Lower leg skin (tissue), 4 donors: ENCODE measurements around the gene MOGAT3. TPM values are rescaled to one million over a fixed set of nuclear protein-coding genes. Genes with fewer than 3 reads are reported as not detected.

Experiments
- DNase-seq, 2 donors: peaks; one replicate each; pipeline ENCODE4 v3.0.0-alpha.2; 2019; ENCODE audit warnings: low spot score in 2 of 2
- H3K4me3 ChIP-seq: fragments of 200-600 bp; sonication (generic); 2 replicates; pipeline ENCODE4 v1.5.1; 2017; ENCODE audit warnings: mild to moderate bottlenecking, low read depth; ENCODE audit not compliant: poor library complexity, severe bottlenecking
- CTCF ChIP-seq, 3 donors: fragments of 450-650 bp; IDR thresholded peaks; one replicate each; pipeline ENCODE4 v1.5.1; 2016; ENCODE audit warnings: antibody characterized with exemption in 3 of 3, mild to moderate bottlenecking in 3 of 3, moderate library complexity in 2 of 3
- POLR2A ChIP-seq, 2 donors: fragments of 450-650 bp; IDR thresholded peaks; one replicate each; pipeline ENCODE4 v1.6.1; 2016 to 2017; ENCODE audit warnings: antibody characterized with exemption in 2 of 2, mild to moderate bottlenecking in 1 of 2, moderate library complexity in 1 of 2
- WGBS, 2 donors: methylation state at CpG; one replicate each; pipeline ENCODE4 v1.1.5; 2018; 5-methylcytosine and 5-hydroxymethylcytosine counted together
- intact Hi-C: fragments of 100-400 bp; cut with DNase I; formaldehyde crosslinking; loops from one replicate; pipeline ENCODE4 v1.15.0; 2023; ENCODE audit warnings: low total_unique reads
- total RNA-seq, 4 donors: library from RNA; depleted of rRNA; stranded (reverse); fragments of >200 nt; gene quantifications; one replicate each; pipeline ENCODE4 v1.1.0, GENCODE V29; 2016

MOGAT3 gene
- total RNA-seq, 4 donors from 2014 or later: not detected

- TF ChIP-seq CTCF (IDR thresholded peaks at IDR 0.05) (no peak), POLR2A (IDR thresholded peaks at IDR 0.05) (no peak)
- WGBS, 2 donors: 1% methylated on average over 71 to 73 of the region's 92 CpGs
- intact Hi-C loops: no loop called here
- no peak for DNase-seq
- peak overlapping the region; percentile 2 for H3K4me3 ChIP-seq
These were observed 37.4 kb downstream of the MOGAT3 start for GRCh38 chr7:101163279-101164070.

DNA sequence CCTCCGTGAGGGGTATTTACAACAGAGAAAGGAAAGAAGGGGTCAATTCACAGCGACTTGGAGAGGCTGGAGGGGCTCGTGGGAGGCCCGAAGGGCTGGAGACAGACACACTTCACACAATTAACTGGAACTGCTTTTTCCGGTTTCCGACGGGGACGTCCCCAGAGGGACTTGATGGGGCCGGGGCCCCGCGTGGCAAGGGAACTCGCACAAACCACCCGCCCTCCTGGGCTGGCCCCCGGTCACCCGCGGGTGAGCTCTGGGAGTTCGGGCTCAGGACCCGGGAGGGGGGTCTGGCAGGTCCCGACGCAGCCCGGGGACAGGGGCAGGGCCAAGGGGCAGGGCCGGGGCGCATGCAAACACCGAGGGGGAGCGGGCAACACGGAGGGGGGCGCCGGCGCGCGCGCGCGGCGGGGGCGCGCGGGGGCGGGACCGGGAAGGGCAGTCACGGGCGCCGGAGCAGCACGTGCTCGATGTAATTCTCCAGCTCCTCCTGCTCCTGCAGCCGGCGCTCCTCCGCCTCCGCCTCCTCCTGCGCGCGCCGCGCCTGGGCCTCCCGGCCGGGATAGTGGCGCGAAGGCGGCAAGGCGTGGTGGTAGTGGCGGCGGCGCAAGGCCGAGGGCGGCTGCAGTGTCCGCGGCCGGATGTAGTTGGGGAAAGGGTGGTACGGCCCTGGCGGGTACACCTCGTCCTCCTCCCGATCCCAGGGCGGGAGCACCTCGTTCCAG is 38.1 kb downstream of the MOGAT3 start:
- no peak overlapping the region for H3K4me3 ChIP-seq
- DNase-seq: no peak
- TF ChIP-seq CTCF (IDR thresholded peaks at IDR 0.05) (no peak), POLR2A (IDR thresholded peaks at IDR 0.05) (no peak)
- intact Hi-C loops: no loop called here
- WGBS, 2 donors: 4 to 9% methylated on average over 14 to 30 of the region's 74 CpGs

DNA sequence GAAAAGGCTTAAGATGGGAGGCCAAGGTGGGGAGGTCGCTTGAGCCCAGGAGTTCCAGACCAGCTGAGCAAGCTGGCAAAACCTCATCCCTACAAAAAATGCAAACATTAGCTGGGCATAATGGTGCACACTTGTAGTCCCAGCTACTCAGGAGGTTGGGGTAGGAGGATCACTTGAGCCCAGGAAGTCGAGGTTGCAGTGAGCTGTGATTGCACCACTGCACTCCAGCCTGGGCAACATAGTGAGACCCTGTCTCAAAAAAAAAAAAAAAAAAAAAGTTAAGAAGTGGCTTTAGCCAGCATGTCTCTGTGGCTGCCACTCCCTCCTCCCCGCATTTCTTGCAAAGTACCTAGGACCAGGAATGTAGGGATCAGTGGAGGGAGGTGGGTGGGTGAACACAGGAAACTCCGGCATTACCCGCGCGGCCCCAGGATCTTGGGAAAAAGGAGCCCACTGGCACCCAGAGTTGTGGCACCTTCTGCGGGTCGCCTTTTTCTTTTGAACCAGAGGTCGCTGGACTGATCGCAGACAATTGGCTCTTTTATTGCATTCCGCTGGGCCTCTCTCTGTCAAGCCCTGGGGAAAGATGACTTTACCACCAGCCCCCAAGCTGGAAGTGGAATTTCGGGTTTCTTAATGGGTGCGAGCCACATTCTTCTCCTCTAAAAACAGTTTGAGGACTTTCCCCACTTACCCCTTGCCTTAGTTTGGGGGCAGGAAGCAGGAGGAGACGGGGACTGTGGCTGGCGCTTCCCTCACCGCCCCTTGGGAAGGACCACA is 39.0 kb downstream of the MOGAT3 start:
- H3K4me3 ChIP-seq: no peak overlapping the region
- DNase-seq: no peak
- intact Hi-C loops: no loop called here
- 79 to 82% methylated on average over 17 of the region's 17 CpGs for WGBS, 2 donors
- TF ChIP-seq CTCF (IDR thresholded peaks at IDR 0.05): no peak
- no peak for TF ChIP-seq POLR2A (IDR thresholded peaks at IDR 0.05)

DNA sequence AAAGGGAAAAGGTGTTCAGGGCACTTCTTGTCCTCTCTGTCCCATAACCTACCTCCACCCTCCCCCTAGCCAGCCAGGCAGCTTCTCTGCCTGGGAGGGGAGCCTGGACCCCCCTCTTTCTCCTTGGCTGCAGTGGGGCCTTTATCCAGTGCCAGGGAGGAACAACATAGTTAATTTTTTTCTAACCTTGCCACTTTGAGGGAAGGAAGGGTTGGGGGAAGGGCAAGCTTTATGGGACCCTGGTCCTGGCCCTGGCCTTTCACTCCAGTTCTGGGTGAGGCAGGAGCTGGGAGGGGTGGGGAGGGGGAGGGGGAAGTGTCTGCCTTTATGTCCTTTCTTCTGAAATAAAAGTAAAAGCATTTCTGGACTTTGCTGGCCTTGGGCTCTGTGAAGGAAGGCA is 39.9 kb downstream of the MOGAT3 start:
- no peak overlapping the region for H3K4me3 ChIP-seq
- TF ChIP-seq POLR2A (IDR thresholded peaks at IDR 0.05): no peak
- TF ChIP-seq CTCF (IDR thresholded peaks at IDR 0.05): no peak
- intact Hi-C loops: no loop called here
- no peak for DNase-seq

DNA sequence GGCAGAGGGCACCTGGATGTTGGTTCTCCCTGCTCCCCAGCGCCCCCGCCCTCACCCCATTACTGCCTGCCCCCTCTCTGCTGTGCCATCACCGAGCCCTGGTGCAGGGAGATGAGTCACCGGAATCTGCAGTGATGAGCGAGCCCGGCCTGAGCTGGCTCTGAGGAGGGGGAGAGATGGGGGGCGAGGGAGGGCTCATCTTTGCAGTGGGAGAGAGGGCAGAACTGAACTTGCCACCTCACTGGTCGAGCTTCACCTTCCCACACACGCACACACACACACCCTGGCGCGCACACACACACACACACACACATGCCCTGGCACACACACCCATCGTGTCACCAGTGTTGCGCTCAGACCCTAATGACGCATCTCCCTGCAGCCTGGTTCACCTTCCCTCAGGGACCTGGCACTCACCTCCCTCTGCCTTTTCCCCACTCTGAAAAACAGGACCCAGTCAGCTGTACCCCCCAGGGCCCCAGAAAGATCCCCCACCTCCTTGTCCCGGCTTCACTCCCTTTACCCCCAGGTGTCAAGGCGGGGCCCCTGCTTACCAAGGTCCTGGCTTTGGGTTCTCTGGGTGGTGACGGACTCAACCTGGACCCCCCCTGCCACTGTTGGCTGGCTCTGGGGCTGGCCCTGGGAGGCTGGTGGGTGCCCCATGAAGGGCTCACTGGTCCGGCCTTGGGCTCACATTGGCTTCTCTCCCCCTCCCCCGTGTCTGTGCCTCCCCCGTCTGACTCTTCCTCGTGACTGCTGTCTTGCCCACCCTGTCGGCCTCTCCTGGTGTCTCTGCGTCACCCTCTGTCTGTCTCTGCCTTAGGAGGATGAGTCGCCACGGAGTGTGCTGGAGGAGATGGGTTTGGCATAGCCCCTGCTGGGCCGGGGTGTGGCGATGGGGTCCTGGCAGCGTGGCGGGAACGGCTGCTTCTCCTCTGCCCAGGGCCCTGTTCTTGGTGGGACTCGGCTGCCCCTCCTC is 40.9 kb downstream of the MOGAT3 start:
- intact Hi-C loops: no loop called here
- WGBS, 2 donors: 76 to 85% methylated on average over 24 to 31 of the region's 31 CpGs
- H3K4me3 ChIP-seq: no peak overlapping the region
- TF ChIP-seq POLR2A (IDR thresholded peaks at IDR 0.05) (no peak), CTCF (IDR thresholded peaks at IDR 0.05) (no peak)
- DNase-seq: no peak
